ENCODE results near the gene OR2F2. TPM values are rescaled to one million over a fixed set of nuclear protein-coding genes. Genes with fewer than 3 reads are reported as not detected.

Gene OR2F2
- total RNA-seq, 1 experiment from 2014 or later: not detected

GRCh38 chr7:143914938-143915652, 19.9 kb upstream of the OR2F2 start:
- peak in 2 of 3 experiments; percentile 18 to 32; a peak in 3 of 6 replicates for TF ChIP-seq CTCF (IDR thresholded peaks at IDR 0.05 in 2 of 3, conservative IDR thresholded peaks at IDR 0.05 in 1 of 3; ENCODE audit: borderline replicate concordance in 1 of 3, insufficient read depth in 1 of 3, low read depth in 2 of 3, low read length in 2 of 3)
- no peak for TF ChIP-seq SRF (IDR thresholded peaks at IDR 0.05; ENCODE audit: low read depth)
- ChIA-PET CTCF (interaction anchor here (0.6 kb wide), 1 partner anchor 29 kb away, joined by 3 read pairs; no protein-coding TSS in a partner anchor), RAD21 (ENCODE audit: low non-redundant PET in 1 of 2, low total read pairs in 2 of 2, uncharacterized antibody in 2 of 2, unreplicated experiment in 2 of 2) (no interaction called here), POLR2A (no interaction called here)
- no peak for DNase-seq (ENCODE audit: low read depth, low spot score)
- intact Hi-C loops (cut with micrococcal nuclease): no loop called here
- no peak overlapping the region for H3K4me3 ChIP-seq (replicated peaks in 1 of 2; ENCODE audit: low read depth in 1 of 2, low read length in 2 of 2)
- H3K9me2 ChIP-seq (ENCODE audit: insufficient read depth): no peaks in the 10 kb centered on the region
- H3K4me2 ChIP-seq (ENCODE audit: low read length): no peak overlapping the region
- H3K36me3 ChIP-seq (ENCODE audit: control insufficient read depth in 1 of 2, insufficient read depth in 2 of 2, low read length in 2 of 2): no peaks in the 10 kb centered on the region
- H3K9me3 ChIP-seq (ENCODE audit: control insufficient read depth in 1 of 2, insufficient read depth in 1 of 2, low read depth in 1 of 2, low read length in 2 of 2): no peaks in the 10 kb centered on the region
- H3K27me3 ChIP-seq (ENCODE audit: insufficient read depth, low read length): no peaks in the 10 kb centered on the region
- H3K27ac ChIP-seq (ENCODE audit: low read depth, low read length): no peak overlapping the region
- H3K4me1 ChIP-seq (ENCODE audit: control insufficient read depth in 1 of 2, insufficient read depth in 2 of 2, low read length in 2 of 2): no peaks in the 10 kb centered on the region
- ATAC-seq: peak; percentile 69
- H2AFZ ChIP-seq (ENCODE audit: low read depth, low read length, poor library complexity, severe bottlenecking): no peak overlapping the region
- H3K79me2 ChIP-seq (ENCODE audit: insufficient read depth, low read length): no peaks in the 10 kb centered on the region
- H3K9ac ChIP-seq (ENCODE audit: low read length): no peak overlapping the region
- no TSS peak for BruUV-seq (replicated peaks)
- H4K20me1 ChIP-seq (ENCODE audit: insufficient read depth): no peaks in the 10 kb centered on the region

GRCh38 chr7:143924851-143925250, 10.2 kb upstream of the OR2F2 start:
- H3K79me2 ChIP-seq (ENCODE audit: insufficient read depth, low read length): no peaks in the 10 kb centered on the region
- H3K9me3 ChIP-seq (ENCODE audit: control insufficient read depth in 1 of 2, insufficient read depth in 1 of 2, low read depth in 1 of 2, low read length in 2 of 2): no peaks in the 10 kb centered on the region
- TF ChIP-seq ZBTB33 (IDR thresholded peaks at IDR 0.05; ENCODE audit: extremely low read depth, insufficient replicate concordance, low read length): no peak
- TF ChIP-seq RAD21 (IDR thresholded peaks at IDR 0.05; ENCODE audit: low read depth): no peak
- no peak for TF ChIP-seq ATF3 (IDR thresholded peaks at IDR 0.05)
- TF ChIP-seq POLR2A (IDR thresholded peaks at IDR 0.05; ENCODE audit: borderline replicate concordance, extremely low read depth, insufficient read depth, insufficient read length): no peak
- TF ChIP-seq CBX3 (IDR thresholded peaks at IDR 0.05; ENCODE audit: low read depth): no peak
- TF ChIP-seq SIN3A (IDR thresholded peaks at IDR 0.05; ENCODE audit: low read depth): no peak
- TF ChIP-seq ZFX (IDR thresholded peaks at IDR 0.05): no peak
- no peak for TF ChIP-seq SRF (IDR thresholded peaks at IDR 0.05; ENCODE audit: low read depth)
- TF ChIP-seq FOSL1 (IDR thresholded peaks at IDR 0.05; ENCODE audit: low read depth): no peak
- TF ChIP-seq ZNF274 (IDR thresholded peaks at IDR 0.05; ENCODE audit: low read depth, low read length): no peak
- no peak for TF ChIP-seq YY1 (IDR thresholded peaks at IDR 0.05; ENCODE audit: extremely low read depth, insufficient replicate concordance, low read depth, low read length)
- no peak overlapping the region for H3K4me3 ChIP-seq (replicated peaks in 1 of 2; ENCODE audit: low read depth in 1 of 2, low read length in 2 of 2)
- no peaks in the 10 kb centered on the region for H4K20me1 ChIP-seq (ENCODE audit: insufficient read depth)
- POLR2A ChIA-PET: no interaction called here
- H3K9me2 ChIP-seq (ENCODE audit: insufficient read depth): no peaks in the 10 kb centered on the region
- H3K36me3 ChIP-seq (ENCODE audit: control insufficient read depth in 1 of 2, insufficient read depth in 2 of 2, low read length in 2 of 2): no peaks in the 10 kb centered on the region
- no peak overlapping the region for H3K27ac ChIP-seq (ENCODE audit: low read depth, low read length)
- BruUV-seq (replicated peaks): no TSS peak
- intact Hi-C loops (cut with micrococcal nuclease): no loop called here
- ATAC-seq (no peak), DNase-seq (ENCODE audit: low read depth, low spot score) (no peak)
- H3K4me2 ChIP-seq (ENCODE audit: low read length): no peak overlapping the region
- H3K9ac ChIP-seq (ENCODE audit: low read length): no peak overlapping the region
- no peaks in the 10 kb centered on the region for H3K4me1 ChIP-seq (ENCODE audit: control insufficient read depth in 1 of 2, insufficient read depth in 2 of 2, low read length in 2 of 2)
- H3K27me3 ChIP-seq (ENCODE audit: insufficient read depth, low read length): no peaks in the 10 kb centered on the region
- H2AFZ ChIP-seq (ENCODE audit: low read depth, low read length, poor library complexity, severe bottlenecking): no peak overlapping the region
- CTCF ChIA-PET: no interaction called here
- RAD21 ChIA-PET (ENCODE audit: low non-redundant PET in 1 of 2, low total read pairs in 2 of 2, uncharacterized antibody in 2 of 2, unreplicated experiment in 2 of 2): no interaction called here

Data from HCT116 (cell line).